ENCODE results near the gene C17orf113. TPM values are rescaled to one million over a fixed set of nuclear protein-coding genes. Genes with fewer than 3 reads are reported as not detected.

Gene C17orf113
- total RNA-seq, 1 donor from 2014 or later: 0.51 TPM

Other genes starting within 250 kb of the C17orf113 start
- 98.8 and 115 TPM in 2 replicates for gene P3H4, start 238.7 kb downstream of the C17orf113 start, total RNA-seq
- gene FKBP10, start 237.6 kb downstream of the C17orf113 start, total RNA-seq: 164 and 174 TPM in 2 replicates
- 45.4 and 49.2 TPM in 2 replicates for gene NT5C3B, start 214.4 kb downstream of the C17orf113 start, total RNA-seq
- 1.3 TPM in 1 of 2 replicates, not detected in the other for gene KLHL10, start 212.8 kb downstream of the C17orf113 start, total RNA-seq
- 10.9 and 13.7 TPM in 2 replicates for gene KLHL11, start 185.2 kb downstream of the C17orf113 start, total RNA-seq
- 107 and 165 TPM in 2 replicates for gene ACLY, start 131.7 kb downstream of the C17orf113 start, total RNA-seq
- 0.57 and 1.8 TPM in 2 replicates for gene ODAD4, start 120.0 kb downstream of the C17orf113 start, total RNA-seq
- gene CNP, start 83.8 kb downstream of the C17orf113 start, total RNA-seq: 64.0 and 66.1 TPM in 2 replicates
- gene DNAJC7, start 33.2 kb downstream of the C17orf113 start, total RNA-seq: 85.9 and 103 TPM in 2 replicates
- 72.2 and 88.1 TPM in 2 replicates for gene NKIRAS2, start 30.5 kb downstream of the C17orf113 start, total RNA-seq
- gene ZNF385C, start 47.9 kb upstream of the C17orf113 start, total RNA-seq: 0.05 and 0.36 TPM in 2 replicates
- 9.3 and 11.3 TPM in 2 replicates for gene DHX58, start 62.1 kb upstream of the C17orf113 start, total RNA-seq
- 26.5 and 32.6 TPM in 2 replicates for gene KAT2A, start 70.8 kb upstream of the C17orf113 start, total RNA-seq
- gene HSPB9, start 72.2 kb upstream of the C17orf113 start, total RNA-seq: not detected in 2 replicates
- 73.6 and 73.9 TPM in 2 replicates for gene RAB5C, start 104.4 kb upstream of the C17orf113 start, total RNA-seq
- gene KCNH4, start 130.5 kb upstream of the C17orf113 start, total RNA-seq: not detected in 2 replicates
- gene HCRT, start 134.9 kb upstream of the C17orf113 start, total RNA-seq: not detected in 2 replicates
- 16.1 and 26.5 TPM in 2 replicates for gene GHDC, start 143.9 kb upstream of the C17orf113 start, total RNA-seq
- 26.4 and 27.2 TPM in 2 replicates for gene STAT5B, start 225.8 kb upstream of the C17orf113 start, total RNA-seq
- gene STAT5A, start 237.9 kb upstream of the C17orf113 start, total RNA-seq: 7.3 and 13.5 TPM in 2 replicates

Measured in myocyte (in vitro differentiated cells).